ENCODE measurements around the gene PIGM. TPM values are rescaled to one million over a fixed set of nuclear protein-coding genes. Genes with fewer than 3 reads are reported as not detected.

PIGM gene
- total RNA-seq, 1 donor from 2014 or later = 7.7 TPM

GRCh38 chr1:159991513-159991912 lies 40.3 kb downstream of the PIGM start:
- H3K4me3 Mint-ChIP-seq (ENCODE audit: unreplicated experiment) = no peak overlapping the region
- TF ChIP-seq CTCF (IDR thresholded peaks at IDR 0.05) = no peak

GRCh38 chr1:159990005-159990404 lies 41.8 kb downstream of the PIGM start:
- H3K4me1 Mint-ChIP-seq (ENCODE audit: unreplicated experiment) = no peaks in the 10 kb centered on the region
- TF ChIP-seq CTCF (IDR thresholded peaks at IDR 0.05) = no peak

More at GRCh38 chr1:159991513-159991912, 40.3 kb downstream of the PIGM start:
- Mint-ChIP-seq H3K4me1 (ENCODE audit: unreplicated experiment) (peaks cover 4% of the 10 kb centered on the region), H3K27ac (ENCODE audit: unreplicated experiment) (no peak overlapping the region), H3K9me3 (ENCODE audit: unreplicated experiment) (no peaks in the 10 kb centered on the region), H3K27me3 (ENCODE audit: unreplicated experiment) (peaks cover 42% of the 10 kb centered on the region), H3K36me3 (ENCODE audit: unreplicated experiment) (no peaks in the 10 kb centered on the region)
- peak; percentile 15 for DNase-seq (ENCODE audit: extremely low spot score, unreplicated experiment)

GRCh38 chr1:159989581-159989980 lies 42.2 kb downstream of the PIGM start:
- Mint-ChIP-seq H3K27me3 (ENCODE audit: unreplicated experiment) (peaks cover 58% of the 10 kb centered on the region), H3K27ac (ENCODE audit: unreplicated experiment) (no peak overlapping the region), H3K4me3 (ENCODE audit: unreplicated experiment) (no peak overlapping the region), H3K36me3 (ENCODE audit: unreplicated experiment) (no peaks in the 10 kb centered on the region), H3K9me3 (ENCODE audit: unreplicated experiment) (no peaks in the 10 kb centered on the region), H3K4me1 (ENCODE audit: unreplicated experiment) (no peaks in the 10 kb centered on the region)
- no peak for TF ChIP-seq CTCF (IDR thresholded peaks at IDR 0.05)
- peak; percentile 23 for DNase-seq (ENCODE audit: extremely low spot score, unreplicated experiment)

More at GRCh38 chr1:159990005-159990404, 41.8 kb downstream of the PIGM start:
- Mint-ChIP-seq H3K4me3 (ENCODE audit: unreplicated experiment) (no peak overlapping the region), H3K27me3 (ENCODE audit: unreplicated experiment) (peaks cover 54% of the 10 kb centered on the region), H3K27ac (ENCODE audit: unreplicated experiment) (no peak overlapping the region), H3K9me3 (ENCODE audit: unreplicated experiment) (no peaks in the 10 kb centered on the region), H3K36me3 (ENCODE audit: unreplicated experiment) (no peaks in the 10 kb centered on the region)
- peak; percentile 25 for DNase-seq (ENCODE audit: extremely low spot score, unreplicated experiment)

- Mint-ChIP-seq H3K27ac (ENCODE audit: unreplicated experiment) (no peak overlapping the region), H3K4me1 (ENCODE audit: unreplicated experiment) (no peaks in the 10 kb centered on the region), H3K4me3 (ENCODE audit: unreplicated experiment) (no peak overlapping the region), H3K9me3 (ENCODE audit: unreplicated experiment) (no peaks in the 10 kb centered on the region), H3K27me3 (ENCODE audit: unreplicated experiment) (peaks cover 68% of the 10 kb centered on the region), H3K36me3 (ENCODE audit: unreplicated experiment) (no peaks in the 10 kb centered on the region)
- no peak for TF ChIP-seq CTCF (IDR thresholded peaks at IDR 0.05)
- DNase-seq (ENCODE audit: extremely low spot score, unreplicated experiment) = peak; percentile 13
Measured at GRCh38 chr1:159988006-159988405, 43.8 kb downstream of the PIGM start.

- DNase-seq (ENCODE audit: extremely low spot score, unreplicated experiment) = peak; percentile 30
- no peak for TF ChIP-seq CTCF (IDR thresholded peaks at IDR 0.05)
- Mint-ChIP-seq H3K27me3 (ENCODE audit: unreplicated experiment) (peaks cover 70% of the 10 kb centered on the region), H3K9me3 (ENCODE audit: unreplicated experiment) (no peaks in the 10 kb centered on the region), H3K4me1 (ENCODE audit: unreplicated experiment) (no peaks in the 10 kb centered on the region), H3K4me3 (ENCODE audit: unreplicated experiment) (no peak overlapping the region), H3K36me3 (ENCODE audit: unreplicated experiment) (no peaks in the 10 kb centered on the region), H3K27ac (ENCODE audit: unreplicated experiment) (no peak overlapping the region)
Measured at GRCh38 chr1:159987186-159987585, 44.6 kb downstream of the PIGM start.
